HepG2 (cell line): Measurements from ENCODE around the gene RAB3A. TPM values are rescaled to one million over a fixed set of nuclear protein-coding genes. Genes with fewer than 3 reads are reported as not detected.

Experiments used
- ARNTL ChIP-seq: sonication (generic); formaldehyde crosslinking; IDR thresholded peaks from 2 replicates; pipeline ENCODE4 v1.4.0; 2020; ENCODE audit warnings: mild to moderate bottlenecking, missing genetic modification reagents
- ETV6 ChIP-seq: sonication (generic); formaldehyde crosslinking; conservative IDR thresholded peaks from 2 replicates; pipeline ENCODE4 v1.4.0; 2020; ENCODE audit warnings: missing genetic modification reagents
- GABPA ChIP-seq, 2 experiments: IDR thresholded peaks; 2 replicates each; pipeline ENCODE4 v1.6.1; 2011 to 2016; ENCODE audit warnings: low read depth in 2 of 2, low read length in 1 of 2, missing biosample characterization in 1 of 2, missing genetic modification characterization in 1 of 2
- GABPB1 ChIP-seq: IDR thresholded peaks from 2 replicates; pipeline ENCODE4 v1.6.1; 2016; ENCODE audit warnings: mild to moderate bottlenecking, missing genetic modification reagents, moderate library complexity, missing compliant biosample characterization
- GATAD2A ChIP-seq: IDR thresholded peaks from 2 replicates; pipeline ENCODE4 v1.6.1; 2016
- HMGA1 ChIP-seq: sonication (generic); formaldehyde crosslinking; conservative IDR thresholded peaks from 2 replicates; pipeline ENCODE4 v1.4.0; 2020; ENCODE audit warnings: missing genetic modification reagents
- HNF4A ChIP-seq: sonication (generic); formaldehyde crosslinking; IDR thresholded peaks from 2 replicates; pipeline ENCODE4 v1.4.0; 2020; ENCODE audit warnings: missing genetic modification reagents
- MTF1 ChIP-seq: sonication (generic); formaldehyde crosslinking; IDR thresholded peaks from 2 replicates; pipeline ENCODE4 v1.5.0; 2020; ENCODE audit warnings: missing genetic modification reagents
- NAIF1 ChIP-seq: sonication (generic); formaldehyde crosslinking; IDR thresholded peaks from 2 replicates; pipeline ENCODE4 v1.5.0; 2020; ENCODE audit warnings: mild to moderate bottlenecking, missing genetic modification reagents, borderline replicate concordance
- NR2F1 ChIP-seq, 2 experiments: fragments of 450-650 bp in 1 of 2; formaldehyde crosslinking in 1 of 2; IDR thresholded peaks; 2 replicates each; pipeline versions ENCODE4 v1.5.0 to v1.6.1; 2016 to 2020; ENCODE audit warnings: mild to moderate bottlenecking in 1 of 2, missing compliant biosample characterization in 1 of 2, missing genetic modification reagents in 1 of 2, moderate library complexity in 1 of 2
- PRPF4 ChIP-seq: fragments of 200-400 bp; formaldehyde crosslinking; IDR thresholded peaks from 2 replicates; pipeline ENCODE4 v1.6.1; 2016; ENCODE audit warnings: low read length, low read depth; ENCODE audit not compliant: poor library complexity, severe bottlenecking
- REPIN1 ChIP-seq: sonication (generic); formaldehyde crosslinking; IDR thresholded peaks from 2 replicates; pipeline ENCODE4 v1.8.0; 2022; ENCODE audit warnings: missing genetic modification reagents, low read depth, mild to moderate bottlenecking, borderline replicate concordance
- RXRA ChIP-seq: sonication (generic); formaldehyde crosslinking; IDR thresholded peaks from 2 replicates; pipeline ENCODE4 v1.5.1; 2020; ENCODE audit warnings: missing genetic modification reagents
- SMC3 ChIP-seq: IDR thresholded peaks from 2 replicates; pipeline ENCODE4 v1.6.1; 2011; ENCODE audit warnings: low read length, improper control_type of control experiment
- SNAPC2 ChIP-seq: sonication (generic); formaldehyde crosslinking; IDR thresholded peaks from 2 replicates; pipeline ENCODE4 v1.8.1; 2022; ENCODE audit warnings: mild to moderate bottlenecking, missing genetic modification reagents
- ZNF143 ChIP-seq: sonication (generic); formaldehyde crosslinking; IDR thresholded peaks from 2 replicates; pipeline ENCODE4 v1.4.0; 2020; ENCODE audit warnings: missing genetic modification reagents
- ZNF333 ChIP-seq: sonication (generic); formaldehyde crosslinking; IDR thresholded peaks from 2 replicates; pipeline ENCODE4 v1.4.0; 2020; ENCODE audit warnings: mild to moderate bottlenecking, missing genetic modification reagents, borderline replicate concordance
- ZNF615 ChIP-seq: sonication (generic); formaldehyde crosslinking; IDR thresholded peaks from 2 replicates; pipeline ENCODE4 v1.5.0; 2020; ENCODE audit warnings: mild to moderate bottlenecking, missing genetic modification reagents, borderline replicate concordance
- polyA plus RNA-seq, 8 experiments: library from polyadenylated mRNA; depleted of rRNA in 3 of 8; stranded (reverse) in 7 of 8; unstranded in 1 of 8; fragments of >200 nt; fragmentation: Illumina TruSeq in 4 of 8; extraction: Trizol in 4 of 8; gene quantifications; 2 replicates each; pipeline versions ENCODE4 v1.2.1 to v1.2.3, GENCODE V29; 2011 to 2016; ENCODE audit warnings: low read depth in 4 of 8, missing spikeins in 1 of 8, mixed read lengths in 1 of 8; ENCODE audit not compliant: insufficient read depth in 1 of 8
- total RNA-seq, 5 experiments: library from RNA; depleted of rRNA; stranded (reverse); fragments of >200 nt; fragmentation: Illumina TruSeq; extraction: Trizol; gene quantifications; 2 replicates each; pipeline ENCODE4 v1.2.3, GENCODE V29; 2016; ENCODE audit warnings: low read depth in 1 of 5
- TF ChIP-seq, protein P1 (sequence below): fragments of 450-650 bp; IDR thresholded peaks from 2 replicates; pipeline ENCODE4 v1.6.1; 2016
- TF ChIP-seq, protein P2 (sequence below): IDR thresholded peaks from 2 replicates; pipeline ENCODE4 v1.6.1; 2012; ENCODE audit warnings: low read length, improper control_type of control experiment
- TF ChIP-seq, protein P3 (sequence below): sonication (generic); formaldehyde crosslinking; IDR thresholded peaks from 2 replicates; pipeline ENCODE4 v1.5.0; 2020; ENCODE audit warnings: missing genetic modification reagents

Gene RAB3A
- total and polyA plus RNA-seq, 2 of the 13 experiments (the other 11 are each of a cell fraction or from before 2014, with no cell fraction given): 0.58 to 0.98 TPM

DNA sequence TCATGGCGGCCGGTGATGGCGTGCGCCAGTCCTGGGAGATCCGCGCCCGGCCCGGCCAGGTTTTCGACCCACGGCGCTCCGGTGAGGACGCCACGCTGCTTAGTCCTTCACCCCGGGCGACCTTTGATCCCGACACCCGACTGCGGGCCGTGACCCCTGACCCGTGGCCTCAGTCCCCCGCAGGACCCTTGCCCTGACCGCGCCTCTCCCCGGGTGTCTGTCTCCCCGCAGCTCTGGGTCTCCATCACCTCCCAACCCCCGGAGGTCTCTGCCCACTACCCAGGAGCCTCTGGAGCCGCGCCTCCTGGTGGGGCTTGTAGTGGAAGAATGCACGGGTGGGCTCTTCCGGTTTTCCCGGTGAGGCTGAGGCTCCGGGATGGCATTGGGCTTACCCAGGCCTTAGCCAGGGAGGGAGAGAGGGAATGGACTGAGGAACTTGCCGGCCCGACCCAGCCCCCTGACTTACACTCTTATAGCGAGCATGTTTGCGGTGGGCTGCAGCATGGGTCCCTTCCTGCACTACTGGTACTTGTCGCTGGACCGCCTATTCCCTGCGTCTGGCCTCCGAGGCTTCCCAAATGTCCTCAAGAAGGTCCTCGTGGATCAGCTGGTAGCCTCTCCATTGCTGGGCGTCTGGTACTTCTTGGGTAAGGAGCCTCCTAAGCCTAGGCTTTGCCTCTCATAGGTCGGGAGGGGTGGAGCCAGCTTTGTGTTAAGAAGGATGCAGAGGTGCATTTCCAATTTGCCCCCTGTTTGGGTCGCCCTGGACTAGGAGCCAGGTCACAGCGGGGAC, 10.3 kb downstream of the RAB3A start (continued):
- TF ChIP-seq, protein P1, sequence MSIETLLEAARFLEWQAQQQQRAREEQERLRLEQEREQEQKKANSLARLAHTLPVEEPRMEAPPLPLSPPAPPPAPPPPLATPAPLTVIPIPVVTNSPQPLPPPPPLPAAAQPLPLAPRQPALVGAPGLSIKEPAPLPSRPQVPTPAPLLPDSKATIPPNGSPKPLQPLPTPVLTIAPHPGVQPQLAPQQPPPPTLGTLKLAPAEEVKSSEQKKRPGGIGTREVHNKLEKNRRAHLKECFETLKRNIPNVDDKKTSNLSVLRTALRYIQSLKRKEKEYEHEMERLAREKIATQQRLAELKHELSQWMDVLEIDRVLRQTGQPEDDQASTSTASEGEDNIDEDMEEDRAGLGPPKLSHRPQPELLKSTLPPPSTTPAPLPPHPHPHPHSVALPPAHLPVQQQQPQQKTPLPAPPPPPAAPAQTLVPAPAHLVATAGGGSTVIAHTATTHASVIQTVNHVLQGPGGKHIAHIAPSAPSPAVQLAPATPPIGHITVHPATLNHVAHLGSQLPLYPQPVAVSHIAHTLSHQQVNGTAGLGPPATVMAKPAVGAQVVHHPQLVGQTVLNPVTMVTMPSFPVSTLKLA: no peak
- TF ChIP-seq REPIN1 (CRISPR knock-in tag) (peak; percentile 65; the same call in 1 of the 2 replicates), ARNTL (CRISPR knock-in tag) (0 out of 2 replicates have a peak, but pooled peaks have one; percentile 28), HMGA1 (no peak), ZNF143 (CRISPR knock-in tag) (peak; percentile 32; the same call in 1 of the 2 replicates), NR2F1 (CRISPR knock-in tag; IDR thresholded peaks at IDR 0.05) (peak in 1 of 2 experiments; percentile 14; a peak in 2 of 4 replicates), RXRA (CRISPR knock-in tag) (peak; percentile 56; the same call in 1 of the 2 replicates), GABPB1 (CRISPR knock-in tag) (peak; percentile 14; the same call in 1 of the 2 replicates), ETV6 (CRISPR knock-in tag) (0 out of 2 replicates have a peak, but pooled peaks have one; percentile 35), SNAPC2 (CRISPR knock-in tag) (0 out of 2 replicates have a peak, but pooled peaks have one; percentile 20), HNF4A (CRISPR knock-in tag) (peak; percentile 69), NAIF1 (CRISPR knock-in tag) (no peak), SMC3 (no peak), GATAD2A (no peak), MTF1 (no peak), ZNF333 (CRISPR knock-in tag) (0 out of 2 replicates have a peak, but pooled peaks have one; percentile 48), PRPF4 (no peak), GABPA (IDR thresholded peaks at IDR 0.05; ENCODE audit: low read depth, low read length) (no peak), GABPA (CRISPR knock-in tag; IDR thresholded peaks at IDR 0.05; ENCODE audit: low read depth) (0 out of 2 replicates have a peak, but pooled peaks have one; percentile 0), ZNF615 (no peak)
- TF ChIP-seq, protein P2, sequence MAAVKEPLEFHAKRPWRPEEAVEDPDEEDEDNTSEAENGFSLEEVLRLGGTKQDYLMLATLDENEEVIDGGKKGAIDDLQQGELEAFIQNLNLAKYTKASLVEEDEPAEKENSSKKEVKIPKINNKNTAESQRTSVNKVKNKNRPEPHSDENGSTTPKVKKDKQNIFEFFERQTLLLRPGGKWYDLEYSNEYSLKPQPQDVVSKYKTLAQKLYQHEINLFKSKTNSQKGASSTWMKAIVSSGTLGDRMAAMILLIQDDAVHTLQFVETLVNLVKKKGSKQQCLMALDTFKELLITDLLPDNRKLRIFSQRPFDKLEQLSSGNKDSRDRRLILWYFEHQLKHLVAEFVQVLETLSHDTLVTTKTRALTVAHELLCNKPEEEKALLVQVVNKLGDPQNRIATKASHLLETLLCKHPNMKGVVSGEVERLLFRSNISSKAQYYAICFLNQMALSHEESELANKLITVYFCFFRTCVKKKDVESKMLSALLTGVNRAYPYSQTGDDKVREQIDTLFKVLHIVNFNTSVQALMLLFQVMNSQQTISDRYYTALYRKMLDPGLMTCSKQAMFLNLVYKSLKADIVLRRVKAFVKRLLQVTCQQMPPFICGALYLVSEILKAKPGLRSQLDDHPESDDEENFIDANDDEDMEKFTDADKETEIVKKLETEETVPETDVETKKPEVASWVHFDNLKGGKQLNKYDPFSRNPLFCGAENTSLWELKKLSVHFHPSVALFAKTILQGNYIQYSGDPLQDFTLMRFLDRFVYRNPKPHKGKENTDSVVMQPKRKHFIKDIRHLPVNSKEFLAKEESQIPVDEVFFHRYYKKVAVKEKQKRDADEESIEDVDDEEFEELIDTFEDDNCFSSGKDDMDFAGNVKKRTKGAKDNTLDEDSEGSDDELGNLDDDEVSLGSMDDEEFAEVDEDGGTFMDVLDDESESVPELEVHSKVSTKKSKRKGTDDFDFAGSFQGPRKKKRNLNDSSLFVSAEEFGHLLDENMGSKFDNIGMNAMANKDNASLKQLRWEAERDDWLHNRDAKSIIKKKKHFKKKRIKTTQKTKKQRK: no peak
- TF ChIP-seq, protein P3, sequence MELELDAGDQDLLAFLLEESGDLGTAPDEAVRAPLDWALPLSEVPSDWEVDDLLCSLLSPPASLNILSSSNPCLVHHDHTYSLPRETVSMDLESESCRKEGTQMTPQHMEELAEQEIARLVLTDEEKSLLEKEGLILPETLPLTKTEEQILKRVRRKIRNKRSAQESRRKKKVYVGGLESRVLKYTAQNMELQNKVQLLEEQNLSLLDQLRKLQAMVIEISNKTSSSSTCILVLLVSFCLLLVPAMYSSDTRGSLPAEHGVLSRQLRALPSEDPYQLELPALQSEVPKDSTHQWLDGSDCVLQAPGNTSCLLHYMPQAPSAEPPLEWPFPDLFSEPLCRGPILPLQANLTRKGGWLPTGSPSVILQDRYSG (CRISPR knock-in tag): no peak
